PC-9 (cell line): Measurements from ENCODE around the gene DLGAP1. TPM values are rescaled to one million over a fixed set of nuclear protein-coding genes. Genes with fewer than 3 reads are reported as not detected.

Source experiments
- BruUV-seq: library from RNA; stranded (reverse); fragments of 400-500 nt; replicated peaks from 2 replicates; lab custom pipeline; 2021; lab: Mats Ljungman, UMichigan
- CTCF ChIA-PET: fragments of 300-600 bp; sonication (Branson Sonifier 250); formaldehyde crosslinking; loops from one replicate; lab custom pipeline; 2022; ENCODE audit warnings: antibody characterized with exemption; lab: Charles Lee
- POLR2A ChIA-PET: fragments of 300-600 bp; sonication (Branson Sonifier 250); formaldehyde crosslinking; loops from one replicate; lab custom pipeline; 2022; ENCODE audit warnings: antibody characterized with exemption; ENCODE audit not compliant: unreplicated experiment; lab: Charles Lee
- DNase-seq, 2 experiments: peaks; one replicate each; pipeline versions ENCODE4 v3.0.0 to v3.0.0-alpha.2; 2015 to 2022; ENCODE audit warnings: mixed read lengths in 1 of 2
- H2AFZ ChIP-seq: fragments of 200-600 bp; sonication (generic); 2 replicates; pipeline ENCODE4 v1.8.1; 2017; ENCODE audit warnings: antibody characterized with exemption
- H3F3A ChIP-seq: fragments of 200-600 bp; sonication (generic); 2 replicates; pipeline ENCODE4 v1.8.1; 2017; ENCODE audit warnings: antibody characterized with exemption, mild to moderate bottlenecking, low read depth; ENCODE audit not compliant: insufficient read depth
- H3K27ac ChIP-seq: fragments of 200-600 bp; sonication (generic); 2 replicates; pipeline ENCODE4 v1.6.1; 2016; ENCODE audit warnings: mixed run types
- H3K27me3 ChIP-seq: fragments of 200-600 bp; sonication (generic); 2 replicates; pipeline ENCODE4 v1.6.1; 2016; ENCODE audit warnings: low read depth, mixed run types; ENCODE audit not compliant: insufficient read depth
- H3K36me3 ChIP-seq: fragments of 200-600 bp; sonication (generic); 2 replicates; pipeline ENCODE4 v1.6.1; 2016; ENCODE audit warnings: low read depth, mixed run types
- H3K4me1 ChIP-seq: fragments of 200-600 bp; sonication (generic); replicated peaks from 2 replicates; pipeline ENCODE4 v1.6.1; 2016; ENCODE audit warnings: mixed run types; ENCODE audit not compliant: insufficient read depth
- H3K4me2 ChIP-seq: fragments of 200-600 bp; sonication (generic); 2 replicates; pipeline ENCODE4 v1.6.1; 2017; ENCODE audit warnings: mixed run types
- H3K4me3 ChIP-seq: fragments of 200-600 bp; sonication (generic); 2 replicates; pipeline ENCODE4 v1.6.1; 2016; ENCODE audit warnings: mixed run types
- H3K79me2 ChIP-seq: fragments of 200-600 bp; sonication (generic); 2 replicates; pipeline ENCODE4 v1.6.1; 2017; ENCODE audit warnings: low read depth, mixed run types
- H3K9me2 ChIP-seq: fragments of 200-600 bp; sonication (generic); 2 replicates; pipeline ENCODE4 v1.8.1; 2017; ENCODE audit warnings: mild to moderate bottlenecking; ENCODE audit not compliant: insufficient read depth
- H3K9me3 ChIP-seq: fragments of 200-600 bp; sonication (generic); 2 replicates; pipeline ENCODE4 v1.8.1; 2016; ENCODE audit warnings: low read depth; ENCODE audit not compliant: insufficient read depth
- H4K20me1 ChIP-seq: fragments of 200-600 bp; sonication (generic); 2 replicates; pipeline ENCODE4 v1.8.1; 2017; ENCODE audit not compliant: insufficient read depth
- EZH2 ChIP-seq: fragments of 200-600 bp; sonication (generic); IDR thresholded peaks from 2 replicates; pipeline ENCODE4 v1.8.0; 2017; ENCODE audit warnings: antibody characterized with exemption, low read depth
- intact Hi-C: fragments of 100-400 bp; cut with micrococcal nuclease; formaldehyde crosslinking; loops from one replicate; pipeline ENCODE4 v1.10.0; 2022; ENCODE audit not compliant: unreplicated experiment
- total RNA-seq: library from RNA; stranded (reverse); gene quantifications from 2 replicates; pipeline ENCODE4 v1.2.3, GENCODE V29; 2021
- TF ChIP-seq, protein P1 (sequence below): fragments of 200-600 bp; sonication (generic); conservative IDR thresholded peaks from 2 replicates; pipeline ENCODE4 v1.6.1; 2017; ENCODE audit warnings: mixed run types, antibody characterized with exemption, mild to moderate bottlenecking, moderate library complexity

The DLGAP1 gene
- total RNA-seq, 1 experiment from 2014 or later = not detected

DNA sequence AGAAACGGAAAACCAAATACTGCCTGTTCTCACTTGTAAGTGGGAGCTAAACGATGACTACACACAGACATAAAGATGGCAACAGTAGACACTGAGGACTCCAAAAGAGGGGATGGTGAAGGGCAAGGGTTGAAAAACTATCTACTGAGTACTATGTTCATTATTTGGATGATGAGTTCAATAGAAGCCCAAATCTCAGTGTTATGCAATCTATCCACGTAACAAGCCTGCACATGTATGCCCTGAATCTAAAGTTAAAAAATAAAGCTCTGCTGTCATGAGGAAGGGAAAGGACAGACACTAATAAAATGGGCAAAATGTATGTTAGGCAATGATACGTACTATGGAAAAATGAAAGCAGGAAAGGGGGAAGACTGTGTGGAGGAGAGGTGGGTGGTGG is 629.1 kb downstream of the DLGAP1 start:
- POLR2A ChIA-PET = no interaction called here
- TF ChIP-seq, protein P1, sequence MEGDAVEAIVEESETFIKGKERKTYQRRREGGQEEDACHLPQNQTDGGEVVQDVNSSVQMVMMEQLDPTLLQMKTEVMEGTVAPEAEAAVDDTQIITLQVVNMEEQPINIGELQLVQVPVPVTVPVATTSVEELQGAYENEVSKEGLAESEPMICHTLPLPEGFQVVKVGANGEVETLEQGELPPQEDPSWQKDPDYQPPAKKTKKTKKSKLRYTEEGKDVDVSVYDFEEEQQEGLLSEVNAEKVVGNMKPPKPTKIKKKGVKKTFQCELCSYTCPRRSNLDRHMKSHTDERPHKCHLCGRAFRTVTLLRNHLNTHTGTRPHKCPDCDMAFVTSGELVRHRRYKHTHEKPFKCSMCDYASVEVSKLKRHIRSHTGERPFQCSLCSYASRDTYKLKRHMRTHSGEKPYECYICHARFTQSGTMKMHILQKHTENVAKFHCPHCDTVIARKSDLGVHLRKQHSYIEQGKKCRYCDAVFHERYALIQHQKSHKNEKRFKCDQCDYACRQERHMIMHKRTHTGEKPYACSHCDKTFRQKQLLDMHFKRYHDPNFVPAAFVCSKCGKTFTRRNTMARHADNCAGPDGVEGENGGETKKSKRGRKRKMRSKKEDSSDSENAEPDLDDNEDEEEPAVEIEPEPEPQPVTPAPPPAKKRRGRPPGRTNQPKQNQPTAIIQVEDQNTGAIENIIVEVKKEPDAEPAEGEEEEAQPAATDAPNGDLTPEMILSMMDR = no peak
- no peak for TF ChIP-seq EZH2
- H4K20me1 ChIP-seq = no peaks in the 10 kb centered on the region
- H2AFZ ChIP-seq = no peak overlapping the region
- no peaks in the 10 kb centered on the region for H3K79me2 ChIP-seq
- no peak overlapping the region for H3K4me2 ChIP-seq
- H3K36me3 ChIP-seq = no peaks in the 10 kb centered on the region
- no peak overlapping the region for H3K4me3 ChIP-seq
- no peak for DNase-seq
- H3K4me1 ChIP-seq = no peaks in the 10 kb centered on the region
- H3K9me3 ChIP-seq = no peaks in the 10 kb centered on the region
- CTCF ChIA-PET = no interaction called here
- no peaks in the 10 kb centered on the region for H3K9me2 ChIP-seq
- H3F3A ChIP-seq = no peaks in the 10 kb centered on the region
- no peaks in the 10 kb centered on the region for H3K27me3 ChIP-seq
- intact Hi-C loops = no loop called here
- BruUV-seq = no TSS peak
- no peak overlapping the region for H3K27ac ChIP-seq

GRCh38 chr18:3824101-3824500 is 631.0 kb downstream of the DLGAP1 start:
- intact Hi-C loops = no loop called here
- no peaks in the 10 kb centered on the region for H3K36me3 ChIP-seq
- no peaks in the 10 kb centered on the region for H3K9me2 ChIP-seq
- no peak overlapping the region for H2AFZ ChIP-seq
- TF ChIP-seq EZH2 = no peak
- TF ChIP-seq, protein P1 = no peak
- no peaks in the 10 kb centered on the region for H3F3A ChIP-seq
- H3K27ac ChIP-seq = no peak overlapping the region
- H3K9me3 ChIP-seq = no peaks in the 10 kb centered on the region
- DNase-seq = no peak
- H3K27me3 ChIP-seq = no peaks in the 10 kb centered on the region
- CTCF ChIA-PET = no interaction called here
- no peaks in the 10 kb centered on the region for H3K79me2 ChIP-seq
- H3K4me2 ChIP-seq = no peak overlapping the region
- BruUV-seq = no TSS peak
- POLR2A ChIA-PET = no interaction called here
- no peak overlapping the region for H3K4me3 ChIP-seq
- no peaks in the 10 kb centered on the region for H3K4me1 ChIP-seq
- no peaks in the 10 kb centered on the region for H4K20me1 ChIP-seq

GRCh38 chr18:3823073-3823472 is 632.0 kb downstream of the DLGAP1 start:
- Histone ChIP-seq H3K4me2 (no peak overlapping the region), H3K27me3 (no peaks in the 10 kb centered on the region), H2AFZ (no peak overlapping the region; the same call in 1 of the 2 replicates), H3K79me2 (no peaks in the 10 kb centered on the region), H3K27ac (no peak overlapping the region), H3K9me3 (no peaks in the 10 kb centered on the region), H3K9me2 (no peaks in the 10 kb centered on the region), H3K36me3 (no peaks in the 10 kb centered on the region), H3K4me1 (no peaks in the 10 kb centered on the region), H3F3A (no peaks in the 10 kb centered on the region), H3K4me3 (no peak overlapping the region), H4K20me1 (no peaks in the 10 kb centered on the region)
- intact Hi-C loops = no loop called here
- ChIA-PET CTCF (interaction anchor here (0.6 kb wide), 1 partner anchor 377 kb away, joined by 10 read pairs; no protein-coding TSS in a partner anchor), POLR2A (no interaction called here)
- no peak for DNase-seq
- TF ChIP-seq, protein P1 = no peak
- TF ChIP-seq EZH2 = no peak
- no TSS peak for BruUV-seq
